Fibroblast of skin of left quadriceps (primary cell): ENCODE measurements around the gene NEFH.
A peak's percentile ranks its signal among the peaks of the same experiment; 100 is the strongest.

ENCODE experiments used
- DNase-seq, 2 experiments: peaks; one replicate each; pipeline ENCODE4 v3.0.0-alpha.2; 2013; ENCODE audit warnings: low read depth in 2 of 2

NEFH gene

DNA sequence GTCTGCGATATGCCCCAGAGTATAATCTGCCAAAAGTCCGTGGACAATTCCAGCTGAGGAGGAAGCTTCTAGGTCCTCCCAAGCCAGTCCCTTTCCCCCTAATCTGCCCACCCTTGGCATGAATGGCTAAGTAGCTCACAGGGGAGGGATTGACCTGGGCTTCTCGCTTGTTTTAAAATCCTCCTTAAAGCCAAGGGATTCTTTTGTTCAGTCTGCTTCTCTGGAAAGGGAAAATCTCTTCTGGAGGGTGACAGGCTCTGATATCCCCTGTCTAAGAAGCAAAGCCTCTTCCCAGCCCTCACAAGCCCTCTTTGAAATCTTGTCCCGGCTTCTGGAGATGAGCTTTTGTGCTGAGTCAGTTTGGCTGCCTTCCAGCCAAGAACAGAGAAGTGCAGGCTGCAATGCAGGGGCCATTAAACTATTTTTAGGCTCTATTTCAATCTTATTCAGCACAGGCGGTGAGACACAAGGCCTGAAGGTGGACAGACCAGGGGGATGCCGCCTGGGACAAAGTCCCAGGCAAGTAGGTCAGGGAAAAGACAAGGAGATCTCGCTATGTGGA is 23.9 kb downstream of the NEFH start:
- peak; percentile 81 to 82 for DNase-seq

DNA sequence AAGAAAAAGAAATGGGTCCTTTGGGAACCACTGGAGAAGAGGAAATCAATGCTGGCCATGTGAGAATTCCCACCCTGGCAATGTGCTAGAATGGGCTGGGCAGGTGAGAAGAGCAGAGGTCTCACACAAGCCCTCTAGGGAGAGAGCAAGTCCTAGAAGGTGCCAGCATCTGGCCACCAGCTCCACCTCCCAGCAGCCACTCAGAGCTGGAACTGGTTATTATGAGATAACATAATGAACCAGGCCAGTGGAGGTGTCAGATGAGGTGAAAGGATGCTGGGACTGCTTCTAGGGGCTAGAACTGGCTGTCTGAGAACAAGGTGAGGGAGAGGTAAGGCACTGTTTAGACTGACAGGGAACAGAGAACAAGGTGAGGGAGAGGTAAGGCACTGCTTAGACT is 29.3 kb downstream of the NEFH start:
- DNase-seq, result no peak

- no peak for DNase-seq
Observed at GRCh38 chr22:29509815-29510214, 29.8 kb downstream of the NEFH start.

- DNase-seq, result no peak
Observed at GRCh38 chr22:29510542-29510941, 30.5 kb downstream of the NEFH start.

DNA sequence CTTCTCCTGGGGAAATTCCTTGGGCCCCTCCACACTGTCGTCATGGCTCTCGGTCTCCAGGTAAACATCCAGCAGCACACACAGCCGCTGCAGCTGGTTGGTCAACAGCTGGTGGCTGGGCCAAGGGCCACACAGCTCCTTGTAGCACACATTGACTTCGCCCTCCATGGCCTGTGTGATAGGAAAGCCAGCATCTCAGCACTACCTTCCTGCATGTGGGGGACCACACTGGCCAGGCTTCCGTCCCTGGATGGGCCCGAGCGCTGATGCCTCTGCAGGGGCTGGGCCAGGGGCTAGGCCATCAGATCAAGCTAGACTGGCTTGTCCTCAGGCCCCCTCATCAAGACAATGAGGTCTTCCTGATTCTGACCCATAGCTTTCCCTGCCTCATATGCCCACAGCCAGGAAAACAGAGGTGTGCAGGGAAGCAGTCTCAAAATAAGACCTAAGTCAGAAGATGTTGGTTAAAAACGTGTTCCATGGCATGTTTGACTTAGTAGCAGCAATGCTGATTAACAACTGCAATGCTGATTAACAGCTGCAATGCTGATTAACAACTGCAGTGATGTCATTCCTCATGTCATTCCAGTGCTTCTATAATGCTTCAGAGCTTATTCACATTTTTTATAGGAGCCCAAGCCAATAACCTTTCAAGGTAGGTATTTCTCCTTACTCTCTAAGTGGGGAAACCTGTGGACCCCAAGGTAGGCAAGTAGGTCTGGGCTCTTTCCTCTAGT is 31.3 kb downstream of the NEFH start:
- no peak for DNase-seq

- no peak for DNase-seq
Observed at GRCh38 chr22:29512031-29512430, 32.0 kb downstream of the NEFH start.

DNA sequence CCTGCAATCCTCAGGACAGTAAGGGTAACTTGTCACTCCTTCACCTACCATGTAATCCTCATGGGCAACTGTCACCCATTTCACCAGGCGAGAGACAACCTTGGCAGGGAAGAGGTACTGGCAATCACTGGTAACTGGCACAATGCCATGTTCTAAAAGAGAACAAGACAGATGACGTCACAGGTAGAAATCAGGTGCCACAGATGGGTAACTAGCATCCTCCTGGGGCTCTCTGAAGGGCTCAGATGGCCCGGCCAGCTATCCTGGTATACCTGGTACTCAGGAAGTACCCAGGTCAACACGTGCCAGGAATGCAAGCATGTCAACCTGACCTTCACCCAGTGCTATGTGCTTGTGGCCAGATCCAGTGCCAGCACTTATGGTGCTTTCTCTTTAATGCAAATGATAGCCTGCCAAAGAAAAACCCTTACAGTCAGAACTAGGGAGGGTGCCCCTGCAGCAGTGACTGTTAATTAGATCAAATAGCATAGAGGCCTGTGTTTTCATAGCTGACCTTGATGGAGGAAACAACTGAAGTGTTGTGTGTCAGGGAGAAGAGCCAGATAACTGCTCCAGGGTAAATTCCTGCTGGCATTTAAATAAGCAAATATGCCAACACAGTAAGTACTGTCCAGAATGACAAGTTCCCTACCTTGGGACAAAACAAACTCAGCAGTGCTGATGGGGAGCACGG is 37.3 kb downstream of the NEFH start:
- no peak for DNase-seq

DNA sequence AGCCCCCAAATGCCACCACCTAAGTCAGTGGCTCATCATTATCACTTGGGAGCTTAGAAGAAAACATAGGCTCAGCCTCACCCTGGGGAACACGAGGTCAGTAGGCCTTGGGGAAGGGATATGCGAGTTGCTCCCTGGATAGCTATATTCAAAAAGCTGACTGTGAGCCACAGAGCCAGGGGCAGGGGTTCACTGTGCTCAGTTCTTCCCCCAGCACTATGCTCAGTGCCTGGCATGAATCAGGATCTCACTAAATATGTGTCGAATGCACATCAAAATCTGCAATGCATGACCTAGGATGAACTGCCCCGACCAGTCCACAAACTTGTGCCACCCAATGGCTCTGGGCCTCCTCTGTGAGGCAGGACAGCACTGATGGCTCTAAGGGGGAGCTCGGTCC is 38.4 kb downstream of the NEFH start:
- DNase-seq, result no peak

DNA sequence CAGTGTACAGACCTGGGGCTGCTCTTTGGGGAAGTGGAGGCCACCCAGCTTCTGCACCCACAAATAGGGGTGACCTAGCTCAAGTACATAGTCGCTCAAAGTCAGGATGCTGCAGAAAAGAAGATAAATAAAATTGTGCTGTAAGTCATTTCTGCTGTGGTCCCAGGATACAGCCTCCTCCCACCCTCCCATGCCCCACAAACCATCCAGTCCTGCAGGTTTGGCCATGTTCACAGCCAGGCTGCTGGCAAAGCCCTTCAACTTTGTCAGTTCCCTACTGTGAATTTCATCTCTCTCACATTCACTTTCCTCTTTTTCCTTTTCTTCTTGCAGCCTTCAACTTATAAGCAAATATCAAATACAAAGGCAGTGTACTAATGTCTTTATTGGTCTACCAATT is 40.0 kb downstream of the NEFH start:
- no peak for DNase-seq

GRCh38 chr22:29520851-29521250 is 40.8 kb downstream of the NEFH start:
- DNase-seq, result no peak

DNA sequence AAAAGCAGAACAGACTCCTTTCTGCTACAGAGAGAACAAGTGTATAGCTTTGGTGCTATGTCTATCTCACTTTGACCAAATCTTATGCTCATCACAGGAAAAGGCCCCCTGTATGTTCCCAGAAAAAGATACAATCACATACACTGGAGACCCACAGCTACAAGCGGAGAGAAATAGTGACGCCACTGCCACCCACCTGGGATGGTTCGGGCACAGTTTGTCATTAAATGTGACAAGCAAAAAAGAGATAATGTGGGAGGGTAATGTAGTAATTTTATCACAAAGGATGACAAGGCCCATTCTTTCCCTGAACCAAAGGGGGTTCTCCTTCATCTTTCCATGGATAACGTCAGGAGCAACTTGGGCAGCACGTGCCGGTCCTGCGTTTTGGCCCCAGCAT is 41.5 kb downstream of the NEFH start:
- no peak for DNase-seq

- DNase-seq, result no peak
Observed at GRCh38 chr22:29523761-29524160, 43.7 kb downstream of the NEFH start.

DNA sequence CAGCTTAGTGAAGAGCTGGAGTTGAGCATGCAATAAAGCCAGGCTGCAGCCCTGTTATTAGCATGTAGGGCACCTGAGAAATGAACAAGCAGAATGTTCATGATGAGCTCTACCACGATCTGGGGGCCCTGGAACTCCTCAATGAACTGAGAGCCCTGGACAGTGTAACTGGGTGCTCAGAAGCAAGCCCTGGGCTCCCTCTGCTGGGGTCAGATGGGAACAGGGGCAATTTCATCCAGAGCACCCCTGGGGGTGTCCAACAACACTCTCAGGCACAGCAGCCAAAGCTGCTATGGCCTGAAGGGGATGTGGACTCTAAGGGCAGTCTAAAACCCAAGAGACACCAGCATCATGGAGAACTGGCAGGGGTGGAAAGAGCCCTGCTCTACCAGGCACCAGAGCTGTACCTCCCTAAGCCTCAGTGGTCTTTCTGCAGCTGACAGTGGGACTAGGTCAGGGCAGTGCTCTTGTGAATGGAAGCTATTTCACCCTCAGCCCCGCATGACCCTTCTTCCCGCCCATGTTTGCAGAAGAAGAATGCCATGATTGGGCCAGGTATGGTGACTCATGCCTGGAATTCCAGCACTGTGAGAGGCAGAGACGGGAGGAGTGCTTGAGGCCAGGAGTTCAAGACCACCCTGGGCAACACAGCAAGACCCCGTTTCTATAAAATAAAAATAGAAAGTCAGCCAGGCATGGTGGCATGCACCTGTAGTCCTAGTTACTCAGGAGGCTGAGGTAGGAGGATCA is 44.6 kb downstream of the NEFH start:
- no peak for DNase-seq

- no peak for DNase-seq
Observed at GRCh38 chr22:29528144-29528543, 48.1 kb downstream of the NEFH start.

- DNase-seq, result no peak
Observed at GRCh38 chr22:29530716-29531115, 50.7 kb downstream of the NEFH start.

DNA sequence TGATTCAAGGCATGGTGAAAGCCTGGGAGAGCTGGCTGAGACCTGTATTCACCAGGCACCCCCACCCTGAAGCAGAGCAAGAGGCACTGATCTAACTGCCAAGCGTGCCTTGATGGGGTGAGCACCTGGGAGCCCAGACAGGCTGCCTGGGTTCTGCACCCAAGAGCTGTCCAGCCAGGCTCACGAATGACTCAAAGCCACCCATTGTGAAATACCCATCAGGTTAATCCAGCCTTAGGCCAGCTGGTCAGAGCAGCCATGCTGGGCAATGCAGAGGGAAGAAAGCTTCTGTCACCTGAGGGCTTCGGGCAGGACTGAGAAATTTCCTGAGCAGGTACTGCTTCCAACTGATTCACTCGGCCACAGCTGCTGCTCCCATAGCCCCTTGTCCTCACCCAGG is 51.4 kb downstream of the NEFH start:
- DNase-seq, result no peak

GRCh38 chr22:29536411-29536810 is 56.4 kb downstream of the NEFH start:
- DNase-seq, result no peak

GRCh38 chr22:29539105-29539504 is 59.1 kb downstream of the NEFH start:
- no peak for DNase-seq
